RPMI8226 (cell line): Measurements from ENCODE around the gene TTLL7.
"Not testable (repeated sequence)": the region's sequence is repeated elsewhere in the genome, so short reads cannot be mapped to it uniquely, and the experiment has no call there.

Experiments used
- DNase-seq: peaks from one replicate; pipeline ENCODE4 v3.0.0-alpha.2; 2015

TTLL7 gene

GRCh38 chr1:83929184-83929583 lies 69.7 kb downstream of the TTLL7 start:
- no peak for DNase-seq

DNA sequence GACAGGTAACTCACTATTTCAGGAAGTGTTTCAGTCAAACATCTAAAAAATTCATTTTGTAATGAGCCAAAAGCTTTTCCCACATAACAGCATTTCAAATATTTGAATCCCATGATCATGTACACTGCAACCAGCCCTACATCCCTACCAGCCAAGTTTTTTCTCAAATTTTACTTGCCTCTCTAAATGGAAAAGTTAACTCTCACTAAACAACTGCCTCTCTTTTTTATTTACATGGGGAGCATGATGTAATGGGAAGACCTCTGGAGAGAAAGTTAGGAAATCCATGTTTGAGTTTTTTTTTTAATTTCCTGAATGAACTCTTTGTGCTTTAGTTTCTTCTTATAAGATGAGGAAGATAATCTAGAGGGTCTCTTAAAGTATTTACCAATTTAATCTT lies 70.5 kb downstream of the TTLL7 start:
- no peak for DNase-seq

GRCh38 chr1:83927701-83928100 lies 71.2 kb downstream of the TTLL7 start:
- DNase-seq = no peak

- DNase-seq = no peak
Observed at GRCh38 chr1:83927061-83927460, 71.9 kb downstream of the TTLL7 start.

GRCh38 chr1:83923553-83923952 lies 75.4 kb downstream of the TTLL7 start:
- DNase-seq = no peak

- no peak for DNase-seq
Observed at GRCh38 chr1:83922431-83922830, 76.5 kb downstream of the TTLL7 start.

DNA sequence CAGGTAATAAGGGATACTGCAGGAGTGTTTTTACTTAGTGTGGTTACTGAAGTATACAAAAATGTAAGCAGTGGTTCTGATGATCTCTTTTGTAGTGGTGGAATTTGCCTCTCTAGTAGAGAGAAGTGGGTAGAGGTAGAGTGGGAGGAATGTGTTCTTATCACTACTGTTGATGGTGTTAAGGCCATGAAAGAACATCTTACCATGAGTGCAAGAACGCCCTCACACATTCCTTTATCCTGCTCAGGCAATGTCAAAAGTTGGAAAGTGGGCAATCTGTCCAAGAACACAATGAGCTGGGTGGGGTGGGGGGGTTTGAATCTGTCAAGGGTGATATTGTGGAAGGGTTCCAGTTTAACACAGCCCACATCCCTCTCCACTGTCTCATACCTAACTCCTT lies 78.6 kb downstream of the TTLL7 start:
- DNase-seq = no peak

DNA sequence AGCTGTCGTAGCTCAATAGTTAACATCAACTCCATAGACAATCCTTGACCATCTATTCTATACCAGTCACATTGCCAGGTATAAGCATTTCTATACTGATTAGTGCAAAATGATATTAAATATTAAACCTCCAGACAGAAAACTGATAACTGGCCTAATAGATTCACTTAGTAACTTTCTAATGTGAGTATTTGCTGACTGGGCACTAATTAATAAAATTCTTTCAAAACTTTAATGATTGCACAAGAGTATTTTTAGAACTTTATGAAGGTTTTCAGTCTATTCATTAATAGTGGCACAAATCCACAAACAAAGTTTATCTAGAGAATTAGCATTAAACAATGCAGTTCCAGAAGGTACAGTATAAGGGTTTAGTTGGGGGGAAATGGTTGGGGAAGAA lies 79.1 kb downstream of the TTLL7 start:
- no peak for DNase-seq

GRCh38 chr1:83918688-83919285 lies 80.1 kb downstream of the TTLL7 start:
- no peak for DNase-seq

DNA sequence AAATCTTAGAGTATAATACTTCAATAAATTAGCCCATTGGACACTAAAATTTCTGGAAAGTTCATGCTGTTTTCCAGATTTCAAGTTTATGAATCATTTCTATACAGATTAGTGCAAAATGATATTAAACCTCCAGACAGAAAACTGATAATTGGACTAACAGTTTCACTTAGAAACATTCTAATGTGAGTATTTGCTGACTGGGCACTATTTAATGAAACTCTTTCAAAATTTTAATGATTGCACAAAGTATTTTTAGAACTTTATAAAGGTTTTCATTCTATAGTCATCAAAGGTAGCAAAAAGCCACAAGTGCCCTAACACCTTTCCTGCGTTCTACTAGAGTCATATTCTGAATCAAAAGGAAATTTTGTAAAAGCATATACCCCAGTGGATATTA lies 81.0 kb downstream of the TTLL7 start:
- DNase-seq = no peak

DNA sequence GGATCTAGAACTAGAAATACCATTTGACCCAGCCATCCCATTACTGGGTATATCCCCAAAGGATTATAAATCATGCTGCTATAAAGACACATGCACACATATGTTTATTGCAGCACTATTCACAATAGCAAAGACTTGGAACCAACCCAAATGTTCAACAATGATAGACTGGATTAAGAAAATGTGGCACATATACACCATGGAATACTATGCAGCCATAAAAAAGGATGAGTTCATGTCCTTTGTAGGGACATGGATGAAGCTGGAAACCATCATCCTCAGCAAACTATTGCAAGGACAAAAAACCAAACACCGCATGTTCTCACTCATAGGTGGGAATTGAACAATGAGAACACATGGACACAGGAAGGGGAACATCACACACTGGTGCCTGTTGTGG lies 82.8 kb downstream of the TTLL7 start:
- not testable (repeated sequence) for DNase-seq

- DNase-seq = no peak
Observed at GRCh38 chr1:83912876-83913275, 86.1 kb downstream of the TTLL7 start.

DNA sequence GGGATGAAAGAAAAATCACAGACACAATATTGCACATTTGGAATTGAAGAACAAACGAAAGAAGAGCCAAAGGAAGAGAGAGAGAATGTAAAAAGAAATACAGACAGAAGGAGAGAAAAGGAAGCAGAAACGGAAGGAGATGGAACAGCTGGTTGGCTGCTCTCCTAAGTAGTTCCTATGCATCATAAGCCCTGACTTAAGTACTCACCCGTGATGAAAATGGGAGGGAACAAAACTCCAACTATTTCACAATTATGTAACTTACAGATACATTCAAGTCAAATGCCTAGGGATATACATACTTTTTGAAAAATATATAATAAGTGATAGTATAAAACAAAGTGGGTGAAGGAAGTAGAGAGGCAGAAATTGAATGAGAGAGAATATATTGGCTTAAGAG lies 88.5 kb downstream of the TTLL7 start:
- no peak for DNase-seq

DNA sequence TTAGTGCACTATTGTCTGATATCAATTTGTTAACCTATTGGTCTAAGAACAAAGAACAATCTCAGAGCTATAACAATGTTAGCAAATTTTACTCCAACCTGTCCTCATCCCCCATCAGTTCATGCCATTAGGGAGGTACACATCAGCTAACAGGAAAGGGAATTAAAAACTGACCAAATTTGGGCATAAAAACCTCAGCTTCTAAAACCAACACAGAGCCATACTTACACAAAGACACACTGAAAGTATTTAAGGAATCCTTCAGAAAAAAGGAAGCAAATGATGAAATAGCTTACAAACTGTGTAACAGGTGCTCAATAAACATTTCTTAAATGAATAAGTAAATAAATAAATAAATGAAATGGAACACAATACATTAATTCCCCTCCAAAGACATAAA lies 89.2 kb downstream of the TTLL7 start:
- no peak for DNase-seq

GRCh38 chr1:83905315-83905907 lies 93.5 kb downstream of the TTLL7 start:
- DNase-seq = peak; percentile 2

DNA sequence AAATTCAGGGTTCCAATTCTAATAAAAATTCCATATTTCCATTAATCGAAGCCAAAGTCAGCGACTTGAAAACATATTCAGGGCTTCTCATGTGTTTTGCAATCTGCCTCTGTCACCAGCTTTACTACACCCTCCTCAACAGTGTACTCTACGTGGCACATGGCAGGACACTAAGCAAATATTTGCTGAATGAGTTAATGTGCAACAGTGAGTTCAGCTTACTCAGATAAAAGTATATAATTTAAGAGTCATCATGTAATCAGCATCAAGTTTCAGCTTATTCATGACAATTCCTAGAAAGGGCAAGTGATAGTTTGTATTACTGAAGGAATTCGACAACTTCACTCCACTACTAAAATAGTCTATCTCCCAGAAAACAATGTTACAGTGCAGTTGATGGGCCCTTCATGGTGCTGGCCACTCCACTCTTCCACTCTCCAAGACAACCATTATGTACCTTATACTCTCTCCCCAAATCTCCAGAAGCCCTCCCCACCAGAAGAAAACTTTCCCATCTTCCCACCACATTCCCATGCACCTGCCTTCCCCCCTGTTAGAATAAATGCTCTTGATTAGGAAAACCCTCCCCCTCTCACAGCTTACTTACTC lies 97.3 kb downstream of the TTLL7 start:
- no peak for DNase-seq

DNA sequence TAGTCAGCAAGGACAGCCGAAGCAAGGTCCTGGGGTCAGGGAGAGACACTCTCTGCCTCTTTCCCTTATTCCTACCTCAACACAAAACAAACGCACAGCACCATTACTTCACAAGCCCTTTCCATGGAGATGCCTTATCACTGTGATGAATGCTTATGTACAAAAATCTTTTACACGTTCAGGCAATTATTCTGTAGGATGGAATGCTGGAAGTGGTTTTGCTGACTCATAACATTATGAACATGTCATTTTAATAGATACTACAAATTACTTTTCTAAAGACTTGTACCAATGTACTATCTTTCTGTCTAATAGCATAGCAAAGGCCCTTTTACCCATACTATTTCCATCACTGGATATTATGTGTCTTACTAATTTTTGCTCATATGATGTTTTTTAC lies 98.4 kb downstream of the TTLL7 start:
- no peak for DNase-seq

- no peak for DNase-seq
Observed at GRCh38 chr1:83897516-83897915, 101.4 kb downstream of the TTLL7 start.

DNA sequence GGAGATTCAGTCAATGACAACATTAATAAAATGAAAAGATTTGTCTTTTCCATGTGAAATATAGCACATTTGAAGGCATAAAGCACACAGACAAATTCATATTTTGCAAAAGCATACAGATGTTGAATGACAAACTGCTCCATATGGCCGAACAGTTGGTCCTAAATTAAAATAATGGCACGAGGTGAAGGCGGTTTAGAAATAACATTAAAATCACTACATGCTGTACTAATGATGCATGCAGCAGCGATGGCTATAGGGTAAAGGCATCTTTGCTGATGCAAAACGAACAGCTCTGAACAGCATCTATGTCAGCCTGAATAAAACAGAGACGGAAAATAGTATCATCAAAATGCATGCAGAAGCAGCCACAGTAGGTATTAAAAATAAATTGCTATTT lies 102.6 kb downstream of the TTLL7 start:
- no peak for DNase-seq

DNA sequence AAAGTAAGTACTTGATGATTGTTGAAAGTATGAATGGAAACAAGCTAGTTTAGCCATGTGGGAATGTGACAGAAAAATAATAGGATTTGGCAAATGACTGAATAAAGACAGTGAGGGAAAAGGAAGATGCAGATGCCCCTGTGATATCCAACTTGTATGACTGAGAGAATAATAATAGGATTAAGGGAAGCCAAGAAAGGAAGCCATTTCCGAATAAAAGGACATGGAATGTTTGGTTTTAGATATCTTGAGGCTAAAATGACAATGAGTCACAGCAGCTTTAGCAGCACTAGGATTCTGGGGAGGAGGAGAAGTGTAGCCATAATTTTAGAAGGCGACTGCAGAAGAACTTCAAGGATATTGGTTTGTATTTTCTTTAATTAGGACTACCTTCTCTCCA lies 109.2 kb downstream of the TTLL7 start:
- no peak for DNase-seq

GRCh38 chr1:83887483-83887882 lies 111.4 kb downstream of the TTLL7 start:
- no peak for DNase-seq

- no peak for DNase-seq
Observed at GRCh38 chr1:83883979-83884378, 115.0 kb downstream of the TTLL7 start.

GRCh38 chr1:83882906-83883305 lies 116.0 kb downstream of the TTLL7 start:
- peak; percentile 3 for DNase-seq

GRCh38 chr1:83872515-83872914 lies 126.4 kb downstream of the TTLL7 start:
- DNase-seq = no peak

- DNase-seq = no peak
Observed at GRCh38 chr1:83864991-83865390, 133.9 kb downstream of the TTLL7 start.
